GM18861 (cell line): Measurements from ENCODE around the gene ATP5MC2.

ENCODE experiments used
- ATAC-seq: cut with Tn5 transposase; IDR thresholded peaks from one replicate; pipeline ENCODE4 v1.9.1; 2021; ENCODE audit not compliant: unreplicated experiment

ATP5MC2 gene

DNA sequence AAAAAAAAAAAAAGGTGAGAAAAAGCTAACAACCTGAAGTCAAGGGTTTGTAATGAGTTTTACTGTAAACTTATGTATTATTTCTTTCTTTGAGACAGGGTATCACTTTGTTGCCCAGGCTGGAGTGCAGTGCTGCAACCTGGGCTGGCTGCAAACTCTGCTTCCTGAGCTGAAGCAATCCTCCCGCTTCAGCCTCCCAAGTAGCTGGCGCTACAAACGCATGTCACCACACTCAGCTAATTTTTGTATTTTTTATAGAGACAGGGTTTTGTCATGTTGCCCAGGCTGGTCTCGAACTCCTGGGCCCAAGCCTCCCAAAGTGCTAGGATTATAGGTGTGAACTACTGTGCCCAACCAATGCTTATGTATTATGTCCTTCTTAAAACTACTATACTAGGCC, 58.9 kb downstream of the ATP5MC2 start:
- ATAC-seq = no peak
